Stimulated activated naive B cell treated with anti-CD40 and anti-IgM and Interleukin-4, amounts not matched to agents 10 μg/mL and 1 μg/mL and 100 μg/mL, for 72 hours (primary cell): ENCODE results near the gene ADAMTS17.
"Not testable (repeated sequence)": the region's sequence is repeated elsewhere in the genome, so short reads cannot be mapped to it uniquely, and the experiment has no call there.

Experiments used
- ATAC-seq, 2 donors: fragments of 150-1000 bp; cut with Tn5 transposase; replicated peaks; 2 replicates each; pipeline ENCODE4 v1.10.0; 2021; ENCODE audit warnings: moderate library complexity in 1 of 2
- DNase-seq: peaks from one replicate; pipeline ENCODE4 v3.0.0; 2021
- H3K27ac Mint-ChIP-seq: one replicate; pipeline ENCODE4 v1.8.0; 2022; ENCODE audit warnings: mild to moderate bottlenecking, mixed read lengths
- H3K27me3 Mint-ChIP-seq, 2 donors: one replicate each; pipeline ENCODE4 v1.8.0; 2022; ENCODE audit warnings: mixed read lengths in 2 of 2
- H3K36me3 Mint-ChIP-seq, 2 donors: one replicate each; pipeline ENCODE4 v1.8.0; 2022; ENCODE audit warnings: mixed read lengths in 2 of 2, mild to moderate bottlenecking in 1 of 2
- H3K4me1 Mint-ChIP-seq, 2 donors: one replicate each; pipeline ENCODE4 v1.8.0; 2022; ENCODE audit warnings: mixed read lengths in 2 of 2, mild to moderate bottlenecking in 1 of 2
- H3K4me3 Mint-ChIP-seq, 2 donors: one replicate each; pipeline ENCODE4 v1.8.0; 2022; ENCODE audit warnings: mild to moderate bottlenecking in 2 of 2, mixed read lengths in 2 of 2, moderate library complexity in 1 of 2
- H3K9me3 Mint-ChIP-seq, 2 donors: one replicate each; pipeline ENCODE4 v1.8.0; 2022; ENCODE audit warnings: mixed read lengths in 2 of 2, mild to moderate bottlenecking in 1 of 2

The ADAMTS17 gene

DNA sequence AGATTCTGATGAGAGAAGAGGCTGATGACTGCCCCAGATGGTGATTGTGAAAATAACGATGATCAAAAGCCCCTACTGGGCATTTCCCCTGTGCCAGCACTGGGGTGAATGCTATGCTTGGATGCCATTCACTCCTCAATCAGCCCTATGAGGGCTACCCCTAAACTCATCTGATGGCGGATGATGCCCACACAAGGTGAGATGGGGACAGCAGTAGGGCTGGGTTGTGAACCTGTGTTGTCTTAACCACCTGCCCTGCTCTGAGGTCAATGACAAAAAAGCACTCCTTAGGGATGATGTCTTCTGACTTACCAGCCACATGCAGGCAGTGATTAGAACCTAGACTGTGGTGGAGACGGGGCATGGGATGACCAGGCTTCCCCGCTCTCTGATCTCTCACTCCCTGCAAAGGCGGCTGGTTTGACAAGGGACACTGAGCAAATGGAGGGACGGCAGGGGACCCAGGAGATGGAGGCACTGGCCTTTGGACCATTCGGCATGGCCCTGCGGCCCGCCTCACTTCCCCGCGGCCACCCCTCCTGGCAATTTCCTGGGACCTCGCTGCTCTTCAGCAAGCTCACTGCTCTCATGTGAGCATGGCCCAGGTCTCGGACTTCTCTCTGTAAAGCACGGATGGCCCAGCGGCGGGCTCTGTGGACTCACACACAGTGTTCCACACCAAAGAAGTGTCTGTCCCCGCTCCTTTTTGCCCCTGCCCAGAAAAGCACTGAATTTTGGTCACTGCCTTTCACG is 357.1 kb downstream of the ADAMTS17 start:
- H3K27me3 Mint-ChIP-seq = peaks cover 59 to 80% of the 10 kb centered on the region in 2 donors

DNA sequence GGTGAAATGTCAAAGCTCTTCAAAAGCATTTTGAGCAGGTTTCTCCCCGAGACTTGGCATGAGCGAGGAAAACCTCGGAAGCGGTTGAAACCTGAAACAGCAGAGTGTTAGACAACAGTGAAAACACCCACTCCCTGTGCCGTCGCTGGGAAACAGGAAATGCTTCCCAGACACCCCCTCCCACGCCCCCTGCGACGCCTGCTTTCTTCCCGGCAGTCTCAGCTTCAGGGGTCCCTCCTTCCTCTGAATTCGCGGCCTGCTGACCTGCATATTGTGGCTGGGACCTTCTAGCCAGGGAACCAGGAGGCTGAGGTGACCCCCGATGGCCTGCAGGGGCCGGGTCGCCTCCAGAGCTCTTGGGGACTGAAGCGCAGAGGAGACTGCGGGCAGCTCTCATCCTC is 357.9 kb downstream of the ADAMTS17 start:
- no peaks in the 10 kb centered on the region for H3K4me1 Mint-ChIP-seq
- DNase-seq (no peak), ATAC-seq (no peak)
- H3K36me3 Mint-ChIP-seq = no peaks in the 10 kb centered on the region
- peaks cover 55 to 75% of the 10 kb centered on the region in 2 donors for H3K27me3 Mint-ChIP-seq
- H3K27ac Mint-ChIP-seq = no peak overlapping the region
- H3K4me3 Mint-ChIP-seq = no peak overlapping the region
- peaks cover 5 to 9% of the 10 kb centered on the region in 2 donors for H3K9me3 Mint-ChIP-seq

More for the DNA sequence above, 357.1 kb downstream of the ADAMTS17 start:
- ATAC-seq (no peak), DNase-seq (no peak)
- Mint-ChIP-seq H3K27ac (peak overlapping the region; percentile 17), H3K4me1 (no peaks in the 10 kb centered on the region), H3K4me3 (no peak overlapping the region), H3K36me3 (no peaks in the 10 kb centered on the region), H3K9me3 (peaks cover 5 to 12% of the 10 kb centered on the region in 2 donors)

DNA sequence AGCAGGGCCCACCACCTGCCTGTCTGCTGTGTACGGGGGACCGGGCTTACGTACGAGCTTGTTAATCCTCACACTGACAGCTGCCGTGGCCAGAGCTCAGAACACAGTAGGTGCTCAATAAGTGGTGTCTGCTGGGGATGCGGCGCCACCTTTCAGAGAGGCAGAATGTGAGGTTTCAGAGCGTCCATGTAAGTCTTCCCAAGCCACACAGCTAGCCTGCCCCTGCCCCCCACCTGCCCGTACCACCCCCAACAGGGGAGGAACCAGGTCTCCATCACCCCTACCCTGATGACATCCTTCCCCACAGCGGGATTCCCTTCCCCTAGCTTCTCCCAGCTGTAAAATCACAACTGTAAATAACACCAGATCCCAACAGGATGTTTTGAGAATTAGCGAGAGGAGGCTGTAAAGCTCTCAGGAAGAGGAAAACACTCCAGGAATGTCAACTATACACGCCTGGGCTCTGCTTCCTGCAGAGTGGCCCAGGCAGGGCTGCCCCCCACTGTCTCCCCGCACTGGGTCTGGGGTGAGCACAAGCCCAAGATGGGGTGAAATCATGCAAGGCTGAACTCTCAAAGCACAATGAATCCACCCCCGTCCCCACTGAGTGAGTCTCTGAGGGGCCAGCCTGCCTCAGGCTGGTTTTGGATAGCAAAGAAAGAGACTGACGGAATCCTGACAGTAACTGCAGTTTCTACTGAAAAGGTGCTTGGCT is 358.4 kb downstream of the ADAMTS17 start:
- Mint-ChIP-seq H3K4me1 (no peaks in the 10 kb centered on the region), H3K4me3 (no peak overlapping the region), H3K27ac (no peak overlapping the region), H3K9me3 (peaks cover 4 to 8% of the 10 kb centered on the region in 2 donors), H3K27me3 (peaks cover 55 to 72% of the 10 kb centered on the region in 2 donors), H3K36me3 (no peaks in the 10 kb centered on the region)
- ATAC-seq (no peak), DNase-seq (no peak)

DNA sequence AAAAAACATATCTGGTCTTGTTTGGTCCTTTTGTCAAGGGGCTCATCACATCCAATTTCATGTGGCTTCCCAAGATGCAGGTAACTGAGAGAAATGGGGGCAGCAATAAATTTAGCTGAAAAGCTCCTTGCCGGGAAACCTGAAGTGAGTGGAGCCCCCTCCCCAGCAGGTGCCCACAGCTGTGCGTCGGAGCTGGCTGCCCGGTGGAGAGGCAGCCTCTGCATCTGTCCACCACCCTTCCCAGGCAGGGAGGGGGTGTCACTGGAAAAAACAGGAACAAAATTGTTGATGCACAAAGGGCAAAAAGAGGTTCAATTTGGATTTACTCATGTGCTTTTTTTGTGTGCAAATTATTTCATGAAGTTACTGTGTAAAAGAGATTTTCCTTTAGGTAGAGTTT is 359.1 kb downstream of the ADAMTS17 start:
- DNase-seq (no peak), ATAC-seq (no peak)
- H3K9me3 Mint-ChIP-seq = peaks cover 0 to 3% of the 10 kb centered on the region in 2 donors

DNA sequence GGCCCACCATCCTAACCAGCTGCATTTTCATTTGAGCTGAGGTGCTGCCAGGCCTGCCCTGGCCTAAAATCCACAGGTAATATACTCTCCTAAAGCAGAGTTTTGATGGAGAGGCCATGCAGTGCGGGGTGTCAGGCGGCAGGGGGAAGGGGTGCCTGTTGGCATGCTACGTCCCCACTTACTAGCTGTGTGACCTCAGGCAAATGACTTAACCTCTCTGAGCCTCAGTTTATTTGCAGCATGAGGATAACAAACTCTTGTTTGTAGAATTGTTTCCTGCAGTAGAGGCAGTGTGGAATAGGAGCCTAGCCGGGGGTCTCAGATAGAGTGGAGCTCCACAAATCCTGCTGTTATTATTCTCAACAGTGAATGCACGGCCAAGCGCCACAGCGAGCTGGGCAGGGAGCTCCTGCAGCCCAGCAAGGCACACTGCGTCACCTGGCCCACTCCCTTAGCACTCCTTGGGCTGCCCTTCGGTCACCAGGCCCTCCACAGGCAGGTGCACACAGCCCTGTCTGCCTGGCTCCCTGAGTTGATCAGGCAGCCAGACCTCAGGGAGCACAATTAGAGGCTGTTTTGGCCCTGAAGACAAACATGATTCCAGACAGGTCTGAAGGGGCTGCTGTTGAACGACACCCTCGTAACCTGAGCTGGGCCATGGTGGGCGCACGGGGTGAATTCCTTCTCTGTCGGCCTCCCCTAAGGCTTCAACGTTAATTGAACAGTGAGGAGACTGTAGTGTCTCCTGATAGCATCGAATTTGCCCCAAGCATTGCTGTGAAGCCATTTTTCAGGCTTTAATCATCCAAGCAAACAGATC is 359.7 kb downstream of the ADAMTS17 start:
- Mint-ChIP-seq H3K9me3 (no peaks in the 10 kb centered on the region), H3K4me3 (no peak overlapping the region), H3K36me3 (no peaks in the 10 kb centered on the region), H3K27ac (no peak overlapping the region), H3K27me3 (peaks cover 50 to 67% of the 10 kb centered on the region in 2 donors), H3K4me1 (no peaks in the 10 kb centered on the region)
- DNase-seq = no peak
- no peak for ATAC-seq

More for the DNA sequence above, 359.1 kb downstream of the ADAMTS17 start:
- Mint-ChIP-seq H3K36me3 (no peaks in the 10 kb centered on the region), H3K27ac (no peak overlapping the region), H3K4me1 (no peaks in the 10 kb centered on the region), H3K4me3 (no peak overlapping the region), H3K27me3 (peaks cover 55 to 72% of the 10 kb centered on the region in 2 donors)

DNA sequence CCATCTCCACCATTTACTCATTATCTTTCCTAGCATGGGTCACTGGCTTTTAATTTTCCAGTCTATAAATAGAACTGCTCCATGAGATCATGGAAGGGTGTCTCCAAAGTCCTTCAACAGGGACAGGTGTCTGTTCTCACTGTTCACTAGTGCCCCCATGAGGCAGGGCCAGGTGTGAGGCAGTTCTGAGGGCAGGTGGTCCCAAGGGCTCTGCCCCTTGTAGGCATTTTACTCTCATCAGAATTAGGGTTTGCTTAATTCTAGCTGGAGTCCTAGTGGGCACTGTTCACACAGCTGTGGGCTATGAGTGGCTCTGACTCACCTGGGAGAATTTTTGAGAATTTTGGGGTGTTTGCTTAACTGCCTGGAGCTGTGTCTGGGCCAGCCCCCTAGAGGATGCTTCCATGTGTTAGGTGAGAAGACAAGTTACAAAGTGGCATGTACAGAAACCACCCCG is 360.6 kb downstream of the ADAMTS17 start:
- DNase-seq = no peak
- Mint-ChIP-seq H3K9me3 (no peaks in the 10 kb centered on the region), H3K4me3 (no peak overlapping the region), H3K4me1 (no peaks in the 10 kb centered on the region), H3K27ac (no peak overlapping the region), H3K36me3 (no peaks in the 10 kb centered on the region), H3K27me3 (peaks cover 47 to 63% of the 10 kb centered on the region in 2 donors)
- no peak for ATAC-seq

DNA sequence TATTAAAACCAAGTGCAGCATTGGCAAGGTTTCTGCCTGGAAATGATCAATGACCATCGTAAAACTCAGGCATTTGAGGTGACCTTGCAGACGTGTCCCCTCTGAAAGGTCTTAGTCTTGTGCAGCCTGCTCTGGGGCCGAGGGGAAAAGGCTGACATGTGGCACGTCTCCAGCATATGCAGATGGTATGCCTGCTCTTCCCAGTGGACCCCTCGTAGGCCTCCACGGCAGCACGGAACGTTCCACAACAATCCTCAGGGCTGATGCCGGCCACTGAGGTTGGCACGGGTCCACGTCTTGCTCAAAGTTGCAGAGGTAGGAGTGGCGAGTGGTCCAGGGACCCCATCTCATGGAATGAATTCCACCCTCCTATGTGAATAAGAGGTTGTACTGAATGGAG is 361.0 kb downstream of the ADAMTS17 start:
- no peak overlapping the region for H3K27ac Mint-ChIP-seq
- ATAC-seq = no peak
- no peak overlapping the region for H3K4me3 Mint-ChIP-seq
- H3K9me3 Mint-ChIP-seq = no peaks in the 10 kb centered on the region
- H3K4me1 Mint-ChIP-seq = no peaks in the 10 kb centered on the region
- peaks cover 45 to 60% of the 10 kb centered on the region in 2 donors for H3K27me3 Mint-ChIP-seq
- DNase-seq = no peak
- H3K36me3 Mint-ChIP-seq = no peaks in the 10 kb centered on the region

DNA sequence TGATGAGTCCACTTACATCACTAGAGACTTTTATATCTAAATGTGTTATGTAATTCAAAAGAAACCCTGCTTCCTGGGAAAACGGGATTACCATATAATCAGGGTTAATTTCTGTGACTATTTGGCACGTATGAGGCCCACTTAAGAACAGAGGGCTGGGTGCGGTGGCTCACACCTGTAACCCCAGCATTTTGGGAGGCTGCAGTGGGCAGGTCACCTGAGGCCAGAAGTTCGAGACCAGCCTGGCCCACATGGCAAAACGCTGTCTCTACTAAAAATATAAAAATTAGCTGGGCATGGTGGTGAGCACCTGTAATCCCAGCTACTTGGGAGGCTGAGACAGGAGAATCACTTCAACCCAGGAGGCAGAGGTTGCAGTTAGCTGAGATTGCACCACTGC is 361.9 kb downstream of the ADAMTS17 start:
- not testable (repeated sequence) for DNase-seq, H3K4me3 Mint-ChIP-seq, H3K9me3 Mint-ChIP-seq, H3K27ac Mint-ChIP-seq, H3K36me3 Mint-ChIP-seq, ATAC-seq, H3K4me1 Mint-ChIP-seq
- peaks cover 40 to 51% of the 10 kb centered on the region in 2 donors for H3K27me3 Mint-ChIP-seq

DNA sequence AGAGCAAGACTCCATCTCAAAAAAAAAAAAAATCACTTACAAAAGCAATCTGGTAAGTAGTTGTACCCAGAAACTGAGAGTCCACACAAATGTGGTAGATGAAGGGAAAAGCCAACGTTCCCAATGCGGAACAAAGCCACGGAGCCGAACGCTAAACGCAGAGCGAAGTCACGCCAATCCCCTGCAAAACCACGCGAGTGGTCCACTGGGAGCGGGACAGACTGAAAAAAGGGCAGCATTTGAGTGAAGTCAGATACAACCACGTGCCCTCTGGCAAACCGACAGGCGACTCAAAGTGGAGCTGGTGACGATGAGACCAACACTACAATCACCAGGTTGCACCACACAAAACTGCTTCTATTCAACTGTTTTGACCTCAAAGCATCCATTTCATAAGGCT is 362.4 kb downstream of the ADAMTS17 start:
- no peaks in the 10 kb centered on the region for H3K36me3 Mint-ChIP-seq
- DNase-seq = no peak
- no peaks in the 10 kb centered on the region for H3K9me3 Mint-ChIP-seq
- no peak for ATAC-seq
- no peak overlapping the region for H3K4me3 Mint-ChIP-seq
- no peaks in the 10 kb centered on the region for H3K4me1 Mint-ChIP-seq
- H3K27me3 Mint-ChIP-seq = peaks cover 35 to 46% of the 10 kb centered on the region in 2 donors
- no peak overlapping the region for H3K27ac Mint-ChIP-seq

DNA sequence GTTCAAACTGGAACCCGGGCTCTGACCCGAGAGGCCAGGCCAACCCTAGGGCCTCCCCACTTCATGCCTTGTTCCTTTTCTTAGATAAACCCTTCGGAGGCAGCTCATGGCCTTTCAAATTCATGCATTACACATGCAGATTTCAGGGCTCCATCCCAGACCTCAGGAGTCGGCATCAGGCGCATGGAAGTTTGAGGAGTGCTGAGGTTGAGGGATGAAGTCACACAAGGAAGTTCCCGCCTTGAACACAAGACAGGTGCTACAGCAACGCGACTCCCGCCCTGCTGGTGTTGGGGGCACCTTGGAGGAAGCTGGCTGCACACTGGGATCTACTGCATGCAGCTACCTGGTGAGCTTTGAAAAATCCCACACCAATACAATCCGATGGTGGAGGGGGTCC is 363.3 kb downstream of the ADAMTS17 start:
- H3K9me3 Mint-ChIP-seq = no peaks in the 10 kb centered on the region
- no peak for ATAC-seq
- H3K27me3 Mint-ChIP-seq = peaks cover 26 to 37% of the 10 kb centered on the region in 2 donors
- no peak for DNase-seq
- no peak overlapping the region for H3K27ac Mint-ChIP-seq
- no peak overlapping the region for H3K4me3 Mint-ChIP-seq
- no peaks in the 10 kb centered on the region for H3K36me3 Mint-ChIP-seq
- no peaks in the 10 kb centered on the region for H3K4me1 Mint-ChIP-seq

DNA sequence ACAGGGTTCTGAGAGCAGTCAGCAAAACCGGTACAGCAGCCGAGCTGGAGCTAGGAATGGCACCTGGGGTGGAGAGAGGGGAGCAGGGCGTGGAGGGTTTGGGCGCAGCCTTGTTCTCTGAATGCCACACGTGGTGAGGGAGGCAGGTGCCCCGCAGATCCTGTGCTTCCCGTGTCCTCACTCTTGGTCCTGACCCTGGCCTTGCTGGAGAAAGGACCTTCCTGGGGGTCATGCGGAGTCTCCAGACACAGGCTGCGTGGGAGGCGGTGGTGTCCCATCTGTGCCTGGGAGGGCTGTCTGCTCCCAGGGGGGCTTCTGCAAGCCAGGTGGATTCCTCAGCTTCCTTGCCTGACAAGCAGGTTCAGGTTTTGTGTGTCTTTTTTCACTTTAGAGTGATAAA is 363.8 kb downstream of the ADAMTS17 start:
- H3K4me3 Mint-ChIP-seq = no peak overlapping the region
- H3K27me3 Mint-ChIP-seq = peaks cover 23 to 32% of the 10 kb centered on the region in 2 donors
- H3K36me3 Mint-ChIP-seq = no peaks in the 10 kb centered on the region
- DNase-seq (no peak), ATAC-seq (no peak)
- H3K4me1 Mint-ChIP-seq = no peaks in the 10 kb centered on the region
- no peak overlapping the region for H3K27ac Mint-ChIP-seq
- H3K9me3 Mint-ChIP-seq = no peaks in the 10 kb centered on the region

DNA sequence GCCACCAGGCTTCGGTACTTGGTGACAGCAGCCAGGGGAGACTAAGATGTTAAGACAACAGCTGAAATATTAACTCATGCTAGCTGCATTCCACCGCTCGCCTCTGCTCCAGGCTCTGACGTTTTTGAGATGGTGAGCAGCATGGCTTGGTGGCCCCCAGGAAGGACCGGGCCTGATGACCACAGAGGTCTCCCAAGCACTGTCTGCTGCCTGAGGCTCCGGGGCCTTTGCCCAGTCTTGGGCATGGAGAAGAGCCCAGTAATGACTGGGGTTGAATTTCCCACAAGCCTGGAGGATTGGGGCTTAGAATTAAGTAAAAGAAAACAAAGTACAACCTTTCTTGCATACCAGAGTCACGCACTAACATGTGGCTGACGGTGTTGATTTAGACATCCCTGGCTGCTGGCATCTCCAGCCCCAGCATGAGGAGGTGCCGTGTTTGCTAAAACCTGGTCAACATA is 364.9 kb downstream of the ADAMTS17 start:
- H3K27ac Mint-ChIP-seq = no peak overlapping the region
- H3K27me3 Mint-ChIP-seq = peaks cover 19 to 21% of the 10 kb centered on the region in 2 donors
- DNase-seq = no peak

DNA sequence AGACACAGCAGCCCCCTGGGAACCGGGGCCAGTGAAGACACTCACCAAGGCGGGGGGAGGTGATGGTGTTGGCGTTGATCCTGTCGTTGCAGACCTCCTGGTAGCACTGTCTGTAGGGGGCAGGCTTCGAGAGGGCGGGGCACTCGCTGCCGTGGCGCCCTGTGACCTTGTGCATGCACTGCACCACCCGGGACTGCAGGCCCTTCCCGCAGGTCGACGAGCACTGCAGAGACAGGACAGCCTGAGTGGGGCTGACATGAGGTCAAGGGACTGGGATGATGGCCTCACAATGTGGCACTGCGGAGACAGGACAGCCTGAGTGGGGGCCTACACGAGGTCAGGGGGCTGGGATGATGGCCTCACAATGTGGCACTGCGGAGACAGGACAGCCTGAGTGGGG is 365.8 kb downstream of the ADAMTS17 start:
- Mint-ChIP-seq H3K27ac (no peak overlapping the region), H3K4me1 (no peaks in the 10 kb centered on the region), H3K4me3 (no peak overlapping the region), H3K27me3 (peaks cover 13 to 16% of the 10 kb centered on the region in 2 donors), H3K9me3 (no peaks in the 10 kb centered on the region), H3K36me3 (no peaks in the 10 kb centered on the region)
- ATAC-seq (no peak), DNase-seq (no peak)

More for the DNA sequence above, 364.9 kb downstream of the ADAMTS17 start:
- Mint-ChIP-seq H3K36me3 (no peaks in the 10 kb centered on the region), H3K4me3 (no peak overlapping the region), H3K9me3 (no peaks in the 10 kb centered on the region), H3K4me1 (no peaks in the 10 kb centered on the region)
- ATAC-seq = no peak

DNA sequence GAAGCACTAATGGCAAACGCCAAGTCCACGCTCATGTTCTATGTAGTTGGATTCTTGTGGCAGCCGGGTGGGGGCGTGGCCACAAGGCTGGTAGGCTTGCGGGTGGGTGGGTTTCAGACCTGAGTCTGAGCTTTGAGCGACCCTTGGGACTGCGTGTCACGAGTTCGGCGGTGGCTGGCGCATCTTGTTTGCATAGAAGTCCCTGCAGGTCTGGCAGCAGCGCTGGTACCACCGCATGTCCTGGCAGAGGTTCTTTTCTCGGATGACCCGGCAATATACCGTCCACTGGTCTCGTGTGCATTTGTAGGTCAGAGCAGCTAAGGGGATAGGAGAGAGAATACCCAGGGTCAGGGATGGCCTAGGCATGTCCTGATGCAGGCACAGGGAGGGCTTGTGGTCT is 367.5 kb downstream of the ADAMTS17 start:
- Mint-ChIP-seq H3K36me3 (no peaks in the 10 kb centered on the region), H3K9me3 (no peaks in the 10 kb centered on the region), H3K4me3 (no peak overlapping the region), H3K27me3 (peaks cover 6% of the 10 kb centered on the region in 2 donors), H3K27ac (no peak overlapping the region), H3K4me1 (no peaks in the 10 kb centered on the region)
- DNase-seq (no peak), ATAC-seq (no peak)
